GM12878 (cell line): ENCODE measurements around the gene ATXN1. TPM values are rescaled to one million over a fixed set of nuclear protein-coding genes. Genes with fewer than 3 reads are reported as not detected.

ENCODE experiments used
- IRF4 ChIP-seq: IDR thresholded peaks from 2 replicates; pipeline ENCODE4 v1.6.1; 2011; ENCODE audit warnings: low read depth, low read length
- MLLT1 ChIP-seq: fragments of 450-650 bp; IDR thresholded peaks from 2 replicates; pipeline ENCODE4 v1.6.1; 2016; ENCODE audit warnings: mild to moderate bottlenecking
- NFXL1 ChIP-seq: fragments of 450-650 bp; IDR thresholded peaks from 2 replicates; pipeline ENCODE4 v1.6.1; 2017; ENCODE audit warnings: antibody characterized with exemption, mild to moderate bottlenecking, borderline replicate concordance
- NRF1 ChIP-seq: conservative IDR thresholded peaks from 2 replicates; pipeline ENCODE4 v1.6.1; 2011; ENCODE audit warnings: mild to moderate bottlenecking, low read depth, low read length, improper control_type of control experiment
- POLR2A ChIP-seq: IDR thresholded peaks from 2 replicates; pipeline ENCODE4 v1.6.1; 2011; ENCODE audit warnings: low read depth, mild to moderate bottlenecking, low read length
- RAD21 ChIP-seq: IDR thresholded peaks from 2 replicates; pipeline ENCODE4 v1.6.1; 2011; ENCODE audit warnings: mild to moderate bottlenecking, low read depth, low read length, moderate library complexity; ENCODE audit not compliant: insufficient read depth
- RCOR1 ChIP-seq: conservative IDR thresholded peaks from 2 replicates; pipeline ENCODE4 v1.6.1; 2012; ENCODE audit warnings: low read depth, low read length, improper control_type of control experiment
- SREBF1 ChIP-seq: IDR thresholded peaks from 2 replicates; pipeline ENCODE4 v1.6.1; 2012; ENCODE audit warnings: mild to moderate bottlenecking, low read length
- SUZ12 ChIP-seq: fragments of 200-600 bp; sonication (generic); IDR thresholded peaks from one replicate; pipeline ENCODE4 v1.6.1; 2018; ENCODE audit warnings: antibody characterized with exemption, mild to moderate bottlenecking; ENCODE audit not compliant: unreplicated experiment
- ZBED1 ChIP-seq: IDR thresholded peaks from 2 replicates; pipeline ENCODE4 v1.6.1; 2016; ENCODE audit warnings: borderline replicate concordance
- ZBTB40 ChIP-seq: fragments of 450-650 bp; IDR thresholded peaks from 2 replicates; pipeline ENCODE4 v1.6.1; 2016; ENCODE audit warnings: mild to moderate bottlenecking, moderate library complexity, borderline replicate concordance
- ZNF207 ChIP-seq: fragments of 450-650 bp; IDR thresholded peaks from 2 replicates; pipeline ENCODE4 v1.6.1; 2014; ENCODE audit warnings: antibody characterized with exemption, mild to moderate bottlenecking, borderline replicate concordance
- polyA plus RNA-seq, 11 experiments: library from polyadenylated mRNA; depleted of rRNA in 4 of 11; unstranded in 6 of 11; stranded (reverse) in 5 of 11; fragments of >200 nt; fragmentation: Nextera tagmentation in 4 of 11; fragmentation: Illumina TruSeq in 1 of 11; extraction: Ambion mirVana in 4 of 11; extraction: Trizol in 1 of 11; gene quantifications; 1 replicate in 1 of 11; 2 replicates in 10 of 11; pipeline versions ENCODE4 v1.2.1 to v1.2.3, GENCODE V29; 2011 to 2016; ENCODE audit warnings: inconsistent platforms in 2 of 11, missing spikeins in 2 of 11, low read depth in 1 of 11
- total RNA-seq, 4 experiments: library from RNA; depleted of rRNA in 3 of 4; stranded (reverse); fragments of >200 nt in 3 of 4; fragmentation: Illumina TruSeq in 1 of 4; extraction: Trizol in 1 of 4; gene quantifications; 2 replicates each; pipeline versions ENCODE4 v1.2.1 to v1.2.3, GENCODE V29; 2013 to 2021
- TF ChIP-seq, protein P1 (sequence below): fragments of 450-650 bp; IDR thresholded peaks from 2 replicates; pipeline ENCODE4 v1.6.1; 2017; ENCODE audit warnings: mild to moderate bottlenecking, moderate library complexity
- TF ChIP-seq, protein P2 (sequence below): fragments of 450-650 bp; IDR thresholded peaks from 2 replicates; pipeline ENCODE4 v1.6.1; 2017; ENCODE audit warnings: borderline replicate concordance
- TF ChIP-seq, protein P3 (sequence below): IDR thresholded peaks from 2 replicates; pipeline ENCODE4 v1.6.1; 2011; ENCODE audit warnings: borderline replicate concordance, low read depth, mild to moderate bottlenecking, moderate library complexity, low read length; ENCODE audit not compliant: insufficient read depth, poor library complexity, severe bottlenecking
- TF ChIP-seq, protein P4 (sequence below): fragments of 450-650 bp; IDR thresholded peaks from 2 replicates; pipeline ENCODE4 v1.6.1; 2017; ENCODE audit warnings: low read depth, mild to moderate bottlenecking, moderate library complexity

Gene ATXN1
- total and polyA plus RNA-seq, 10 of the 15 experiments (the other 5 are each of a cell fraction or from before 2014, with no cell fraction given) = 12.2 to 51.2 (median 20.5) TPM

- TF ChIP-seq, protein P1, sequence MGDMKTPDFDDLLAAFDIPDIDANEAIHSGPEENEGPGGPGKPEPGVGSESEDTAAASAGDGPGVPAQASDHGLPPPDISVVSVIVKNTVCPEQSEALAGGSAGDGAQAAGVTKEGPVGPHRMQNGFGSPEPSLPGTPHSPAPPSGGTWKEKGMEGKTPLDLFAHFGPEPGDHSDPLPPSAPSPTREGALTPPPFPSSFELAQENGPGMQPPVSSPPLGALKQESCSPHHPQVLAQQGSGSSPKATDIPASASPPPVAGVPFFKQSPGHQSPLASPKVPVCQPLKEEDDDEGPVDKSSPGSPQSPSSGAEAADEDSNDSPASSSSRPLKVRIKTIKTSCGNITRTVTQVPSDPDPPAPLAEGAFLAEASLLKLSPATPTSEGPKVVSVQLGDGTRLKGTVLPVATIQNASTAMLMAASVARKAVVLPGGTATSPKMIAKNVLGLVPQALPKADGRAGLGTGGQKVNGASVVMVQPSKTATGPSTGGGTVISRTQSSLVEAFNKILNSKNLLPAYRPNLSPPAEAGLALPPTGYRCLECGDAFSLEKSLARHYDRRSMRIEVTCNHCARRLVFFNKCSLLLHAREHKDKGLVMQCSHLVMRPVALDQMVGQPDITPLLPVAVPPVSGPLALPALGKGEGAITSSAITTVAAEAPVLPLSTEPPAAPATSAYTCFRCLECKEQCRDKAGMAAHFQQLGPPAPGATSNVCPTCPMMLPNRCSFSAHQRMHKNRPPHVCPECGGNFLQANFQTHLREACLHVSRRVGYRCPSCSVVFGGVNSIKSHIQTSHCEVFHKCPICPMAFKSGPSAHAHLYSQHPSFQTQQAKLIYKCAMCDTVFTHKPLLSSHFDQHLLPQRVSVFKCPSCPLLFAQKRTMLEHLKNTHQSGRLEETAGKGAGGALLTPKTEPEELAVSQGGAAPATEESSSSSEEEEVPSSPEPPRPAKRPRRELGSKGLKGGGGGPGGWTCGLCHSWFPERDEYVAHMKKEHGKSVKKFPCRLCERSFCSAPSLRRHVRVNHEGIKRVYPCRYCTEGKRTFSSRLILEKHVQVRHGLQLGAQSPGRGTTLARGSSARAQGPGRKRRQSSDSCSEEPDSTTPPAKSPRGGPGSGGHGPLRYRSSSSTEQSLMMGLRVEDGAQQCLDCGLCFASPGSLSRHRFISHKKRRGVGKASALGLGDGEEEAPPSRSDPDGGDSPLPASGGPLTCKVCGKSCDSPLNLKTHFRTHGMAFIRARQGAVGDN = peak; percentile 93
- TF ChIP-seq SUZ12 = no peak
- TF ChIP-seq MLLT1 = no peak; the same call in 1 of the 2 replicates
- TF ChIP-seq NFXL1 = no peak
- TF ChIP-seq ZBTB40 = no peak
- TF ChIP-seq, protein P2, sequence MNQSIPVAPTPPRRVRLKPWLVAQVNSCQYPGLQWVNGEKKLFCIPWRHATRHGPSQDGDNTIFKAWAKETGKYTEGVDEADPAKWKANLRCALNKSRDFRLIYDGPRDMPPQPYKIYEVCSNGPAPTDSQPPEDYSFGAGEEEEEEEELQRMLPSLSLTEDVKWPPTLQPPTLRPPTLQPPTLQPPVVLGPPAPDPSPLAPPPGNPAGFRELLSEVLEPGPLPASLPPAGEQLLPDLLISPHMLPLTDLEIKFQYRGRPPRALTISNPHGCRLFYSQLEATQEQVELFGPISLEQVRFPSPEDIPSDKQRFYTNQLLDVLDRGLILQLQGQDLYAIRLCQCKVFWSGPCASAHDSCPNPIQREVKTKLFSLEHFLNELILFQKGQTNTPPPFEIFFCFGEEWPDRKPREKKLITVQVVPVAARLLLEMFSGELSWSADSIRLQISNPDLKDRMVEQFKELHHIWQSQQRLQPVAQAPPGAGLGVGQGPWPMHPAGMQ = no peak
- TF ChIP-seq ZBED1 = peak; percentile 94
- TF ChIP-seq, protein P3, sequence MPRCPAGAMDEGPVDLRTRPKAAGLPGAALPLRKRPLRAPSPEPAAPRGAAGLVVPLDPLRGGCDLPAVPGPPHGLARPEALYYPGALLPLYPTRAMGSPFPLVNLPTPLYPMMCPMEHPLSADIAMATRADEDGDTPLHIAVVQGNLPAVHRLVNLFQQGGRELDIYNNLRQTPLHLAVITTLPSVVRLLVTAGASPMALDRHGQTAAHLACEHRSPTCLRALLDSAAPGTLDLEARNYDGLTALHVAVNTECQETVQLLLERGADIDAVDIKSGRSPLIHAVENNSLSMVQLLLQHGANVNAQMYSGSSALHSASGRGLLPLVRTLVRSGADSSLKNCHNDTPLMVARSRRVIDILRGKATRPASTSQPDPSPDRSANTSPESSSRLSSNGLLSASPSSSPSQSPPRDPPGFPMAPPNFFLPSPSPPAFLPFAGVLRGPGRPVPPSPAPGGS = peak; percentile 62
- TF ChIP-seq, protein P4, sequence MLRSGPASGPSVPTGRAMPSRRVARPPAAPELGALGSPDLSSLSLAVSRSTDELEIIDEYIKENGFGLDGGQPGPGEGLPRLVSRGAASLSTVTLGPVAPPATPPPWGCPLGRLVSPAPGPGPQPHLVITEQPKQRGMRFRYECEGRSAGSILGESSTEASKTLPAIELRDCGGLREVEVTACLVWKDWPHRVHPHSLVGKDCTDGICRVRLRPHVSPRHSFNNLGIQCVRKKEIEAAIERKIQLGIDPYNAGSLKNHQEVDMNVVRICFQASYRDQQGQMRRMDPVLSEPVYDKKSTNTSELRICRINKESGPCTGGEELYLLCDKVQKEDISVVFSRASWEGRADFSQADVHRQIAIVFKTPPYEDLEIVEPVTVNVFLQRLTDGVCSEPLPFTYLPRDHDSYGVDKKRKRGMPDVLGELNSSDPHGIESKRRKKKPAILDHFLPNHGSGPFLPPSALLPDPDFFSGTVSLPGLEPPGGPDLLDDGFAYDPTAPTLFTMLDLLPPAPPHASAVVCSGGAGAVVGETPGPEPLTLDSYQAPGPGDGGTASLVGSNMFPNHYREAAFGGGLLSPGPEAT = peak; percentile 56; the same call in 1 of the 2 replicates
- TF ChIP-seq ZNF207 = no peak
- TF ChIP-seq POLR2A = no peak
- TF ChIP-seq RCOR1 = no peak
- no peak; the same call in 1 of the 2 replicates for TF ChIP-seq SREBF1
- no peak for TF ChIP-seq NRF1
- TF ChIP-seq IRF4 = 0 out of 2 replicates have a peak, but pooled peaks have one; percentile 27
- no peak for TF ChIP-seq RAD21
Observed at GRCh38 chr6:16476861-16477260, 284.4 kb downstream of the ATXN1 start (continued).
